ENCODE results near the gene DDAH2.
A peak's percentile ranks its signal among the peaks of the same experiment; 100 is the strongest.

Gene DDAH2

GRCh38 chr6:31702819-31703716 lies 26.0 kb downstream of the DDAH2 start, which contains the start of gene ABHD16A (continued):
- TF ChIP-seq INSM2 (tag by site-specific recombination; IDR thresholded peaks at IDR 0.05) (peak; percentile 30; the same call in 1 of the 2 replicates), ZNF449 (tag by site-specific recombination; IDR thresholded peaks at IDR 0.05) (no peak), ZNF19 (tag by site-specific recombination; IDR thresholded peaks at IDR 0.05; ENCODE audit: low read depth) (no peak), PRDM2 (tag by site-specific recombination; IDR thresholded peaks at IDR 0.05; ENCODE audit: borderline replicate concordance) (no peak), REPIN1 (tag by site-specific recombination; IDR thresholded peaks at IDR 0.05; ENCODE audit: low read depth) (no peak), SALL2 (tag by site-specific recombination; IDR thresholded peaks at IDR 0.05; ENCODE audit: borderline replicate concordance) (no peak), ZNF76 (tag by site-specific recombination; IDR thresholded peaks at IDR 0.05; ENCODE audit: borderline replicate concordance, low read depth) (no peak), GLI2 (tag by site-specific recombination; IDR thresholded peaks at IDR 0.05; ENCODE audit: borderline replicate concordance, low read depth) (no peak), MYNN (tag by site-specific recombination; IDR thresholded peaks at IDR 0.05; ENCODE audit: borderline replicate concordance) (no peak), ZBTB21 (tag by site-specific recombination; IDR thresholded peaks at IDR 0.05) (peak; percentile 95), ZNF660 (tag by site-specific recombination; IDR thresholded peaks at IDR 0.05) (peak; percentile 81), ZNF768 (tag by site-specific recombination; IDR thresholded peaks at IDR 0.05) (no peak), ZNF558 (tag by site-specific recombination; IDR thresholded peaks at IDR 0.05) (no peak), MEIS1 (CRISPR knock-in tag; IDR thresholded peaks at IDR 0.05; ENCODE audit: borderline replicate concordance) (no peak), KLF8 (tag by site-specific recombination; IDR thresholded peaks at IDR 0.05) (peak; percentile 76; the same call in 1 of the 2 replicates), ZNF335 (tag by site-specific recombination; conservative IDR thresholded peaks at IDR 0.05) (peak; percentile 88), ZSCAN30 (tag by site-specific recombination; IDR thresholded peaks at IDR 0.05) (peak; percentile 86; the same call in 1 of the 2 replicates), ZNF280C (tag by site-specific recombination; IDR thresholded peaks at IDR 0.05) (no peak), PATZ1 (tag by site-specific recombination; IDR thresholded peaks at IDR 0.05) (peak; percentile 87), ZNF132 (tag by site-specific recombination; IDR thresholded peaks at IDR 0.05; ENCODE audit: borderline replicate concordance) (no peak), ZNF580 (tag by site-specific recombination; IDR thresholded peaks at IDR 0.05) (peak; percentile 9; the same call in 1 of the 2 replicates), ZNF654 (tag by site-specific recombination; IDR thresholded peaks at IDR 0.05; ENCODE audit: low read depth) (no peak), HOXA7 (CRISPR knock-in tag; IDR thresholded peaks at IDR 0.05; ENCODE audit: borderline replicate concordance) (no peak), ZNF571 (tag by site-specific recombination; IDR thresholded peaks at IDR 0.05) (no peak), ZNF777 (tag by site-specific recombination; IDR thresholded peaks at IDR 0.05; ENCODE audit: borderline replicate concordance) (no peak)

All from HEK293 (cell line).